HG03066 (cell line): ENCODE data around the gene METTL21C.

ENCODE experiments used
- ATAC-seq: cut with Tn5 transposase; IDR thresholded peaks from one replicate; pipeline ENCODE4 v1.9.1; 2021; ENCODE audit warnings: low read depth; ENCODE audit not compliant: unreplicated experiment

Gene METTL21C

DNA sequence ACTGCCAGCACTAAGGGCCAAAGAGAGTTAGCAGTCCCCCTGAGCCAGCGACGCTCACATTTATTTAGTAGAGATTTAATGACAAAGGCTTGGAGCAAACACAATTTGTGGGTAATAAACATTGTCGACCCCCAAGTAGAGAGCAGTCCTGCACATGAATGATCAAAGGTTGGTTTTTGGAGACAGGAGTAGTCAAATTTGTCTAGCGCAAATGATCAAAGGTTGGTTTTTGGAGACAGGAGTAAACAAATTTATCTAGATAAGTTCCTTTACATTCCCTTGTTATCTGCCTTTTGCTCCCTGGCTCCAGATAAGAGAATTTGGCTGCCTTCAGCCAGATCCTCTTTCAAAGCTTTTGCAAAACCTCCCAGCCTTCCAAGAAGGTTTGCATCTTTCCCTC lies 26.9 kb downstream of the METTL21C start:
- no peak for ATAC-seq

DNA sequence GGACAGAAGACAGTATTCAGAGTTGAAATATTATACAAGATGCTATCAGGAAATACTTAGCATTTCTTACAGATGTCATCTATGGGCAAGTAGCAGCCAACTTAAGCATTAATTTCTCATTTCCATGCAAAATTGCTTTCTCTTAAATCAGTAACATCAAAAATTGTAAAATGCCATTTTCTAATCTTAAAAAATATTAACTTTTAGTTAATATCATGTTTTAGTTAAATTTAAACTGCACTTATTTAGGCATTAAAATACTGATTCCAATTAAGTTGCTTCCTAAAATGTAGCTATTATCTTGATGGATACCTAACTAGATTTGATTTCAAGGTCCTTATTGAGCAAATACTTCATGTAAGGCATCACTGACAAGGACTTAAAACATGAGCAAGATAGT lies 27.8 kb downstream of the METTL21C start:
- ATAC-seq: no peak

DNA sequence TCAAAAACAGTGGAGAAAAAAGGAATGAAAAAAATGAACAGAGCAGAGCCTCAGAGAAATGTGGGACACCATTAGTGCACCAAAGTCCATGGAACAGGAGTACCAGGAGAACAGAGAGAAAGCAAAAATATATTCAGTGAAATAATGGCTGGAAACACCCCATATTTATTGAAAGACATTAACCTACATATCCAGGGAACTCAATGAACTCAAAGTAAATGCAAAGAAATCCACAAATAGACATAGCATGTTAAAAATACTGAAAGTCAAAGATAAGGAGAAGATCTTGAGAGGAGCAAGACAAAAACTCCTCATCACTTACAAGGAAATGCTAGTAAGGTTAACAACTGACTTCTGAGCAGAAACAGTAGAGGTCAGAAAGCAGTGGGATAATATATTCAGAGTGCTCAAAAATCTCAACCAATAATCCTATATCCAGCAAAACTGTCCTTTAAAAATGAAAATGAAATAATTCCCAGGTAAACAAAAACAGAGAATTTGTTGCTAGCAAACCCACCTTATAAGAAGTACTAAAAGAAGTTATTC lies 35.6 kb downstream of the METTL21C start:
- ATAC-seq: no peak

DNA sequence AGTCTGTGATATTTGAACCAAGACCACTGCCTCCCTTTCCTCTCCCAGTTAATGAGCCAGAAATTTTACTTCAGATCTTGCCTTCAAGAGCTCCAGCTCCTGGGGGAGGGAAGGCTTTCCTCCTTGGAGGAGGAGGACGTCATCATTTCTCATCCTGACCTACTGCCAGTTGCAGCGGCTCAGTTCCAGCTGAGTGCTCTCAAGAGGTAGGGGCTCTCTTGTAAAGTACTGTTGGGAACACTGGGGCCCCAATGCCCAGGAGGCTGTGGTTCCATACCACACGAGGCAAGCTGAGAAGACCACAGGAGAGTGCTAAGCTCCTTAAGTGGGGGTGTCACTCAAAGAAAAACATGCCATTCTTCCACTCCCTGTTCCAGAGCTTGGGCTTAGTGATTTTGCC lies 36.2 kb downstream of the METTL21C start:
- ATAC-seq: no peak

DNA sequence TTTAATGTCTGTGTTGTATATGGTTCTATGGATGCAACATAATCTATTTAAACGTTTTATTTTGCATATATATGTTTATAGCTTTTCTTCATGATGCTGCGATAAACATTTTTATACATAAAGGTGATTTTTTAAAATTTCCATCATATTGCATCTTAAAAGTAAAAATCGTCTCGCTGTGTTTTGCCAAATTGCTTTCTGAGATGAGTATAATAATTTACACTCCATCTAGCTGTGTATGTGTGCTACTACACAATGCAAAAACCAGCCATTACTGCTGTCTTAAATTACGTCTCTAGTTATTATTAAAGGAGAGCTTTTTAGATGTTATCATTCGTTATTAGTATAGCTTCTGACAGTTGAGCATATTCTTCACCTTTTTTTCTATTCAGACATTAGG lies 37.2 kb downstream of the METTL21C start:
- no peak for ATAC-seq

GRCh38 chr13:102654756-102655155 lies 40.1 kb downstream of the METTL21C start:
- no peak for ATAC-seq

DNA sequence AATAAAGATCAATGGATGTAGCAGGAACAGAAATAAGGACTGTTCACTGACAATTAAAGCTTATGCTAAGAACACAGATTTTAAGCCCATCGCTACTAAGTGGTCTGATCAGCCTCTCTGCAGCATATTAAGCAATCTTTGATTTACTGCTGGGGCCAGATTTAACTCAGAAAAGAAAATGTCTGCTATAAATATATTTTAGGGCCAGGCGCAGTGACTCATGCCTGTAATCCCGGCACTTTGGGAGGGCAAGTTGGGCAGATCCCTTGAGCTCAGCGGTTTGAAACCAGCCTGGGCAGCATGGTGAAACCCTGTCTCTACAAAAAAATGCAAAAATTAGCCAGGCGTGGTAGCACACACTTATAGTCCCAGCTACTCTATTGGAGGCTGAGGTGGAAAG lies 43.0 kb downstream of the METTL21C start:
- ATAC-seq: no peak

- no peak for ATAC-seq
Measured at GRCh38 chr13:102651392-102651791, 43.5 kb downstream of the METTL21C start.

DNA sequence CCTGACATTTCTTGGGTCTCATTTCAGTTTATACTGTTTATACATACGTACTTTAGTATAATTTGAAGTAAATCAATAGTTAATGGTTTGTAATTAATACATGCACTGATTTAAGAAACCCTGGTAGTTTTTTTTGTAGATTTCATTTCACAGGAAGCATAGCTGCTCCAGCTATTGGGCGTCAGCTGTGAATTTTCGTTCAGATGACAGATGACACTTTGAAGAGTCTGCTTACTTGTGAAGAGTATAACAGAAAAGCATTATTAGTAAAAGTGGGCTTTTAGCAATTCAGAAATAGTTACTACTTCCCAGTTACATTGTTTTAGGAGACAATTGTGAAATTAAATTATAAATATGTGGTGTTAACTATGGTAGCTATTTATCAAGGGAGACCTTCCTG lies 44.4 kb downstream of the METTL21C start:
- ATAC-seq: no peak

DNA sequence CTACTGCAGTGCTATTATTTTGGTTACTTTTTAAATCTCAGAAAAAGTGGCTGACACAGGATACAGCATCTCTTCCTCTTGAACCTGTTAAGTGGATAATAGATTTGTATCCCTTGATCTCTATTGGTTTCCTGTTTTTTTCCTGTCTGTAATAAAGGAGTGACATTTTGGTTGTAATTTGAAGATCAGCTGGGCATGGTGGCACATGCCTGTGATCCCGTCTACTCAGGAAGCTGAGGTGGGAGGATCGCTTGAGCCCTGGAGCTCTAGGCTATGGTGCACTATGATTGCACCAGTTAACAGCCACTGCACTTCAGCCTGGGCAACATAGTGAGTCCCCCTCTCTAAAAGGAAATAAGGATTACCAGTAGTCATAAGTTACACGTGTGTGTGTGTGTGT lies 46.8 kb downstream of the METTL21C start:
- no peak for ATAC-seq

GRCh38 chr13:102645701-102646100 lies 49.1 kb downstream of the METTL21C start:
- no peak for ATAC-seq

GRCh38 chr13:102643656-102644055 lies 51.2 kb downstream of the METTL21C start:
- no peak for ATAC-seq

DNA sequence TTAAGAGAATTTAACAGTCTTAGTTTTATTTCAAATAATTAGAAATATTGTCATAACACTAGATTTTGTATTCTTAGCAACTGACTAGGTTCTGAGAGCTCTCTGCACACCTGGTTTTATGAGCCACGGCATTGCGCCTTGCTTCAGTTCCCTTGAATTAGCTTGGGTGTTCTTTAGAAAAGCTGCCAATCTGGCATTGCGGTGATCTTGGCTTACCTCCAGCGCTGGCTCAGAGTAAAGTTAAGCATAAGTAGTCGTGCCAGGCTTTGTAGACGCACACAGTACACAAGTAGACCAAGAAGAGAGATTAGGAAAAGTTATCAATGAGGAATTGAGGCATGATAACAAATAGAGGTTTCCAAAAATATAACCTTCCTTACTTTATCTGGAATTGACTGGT lies 52.4 kb downstream of the METTL21C start:
- ATAC-seq: no peak

DNA sequence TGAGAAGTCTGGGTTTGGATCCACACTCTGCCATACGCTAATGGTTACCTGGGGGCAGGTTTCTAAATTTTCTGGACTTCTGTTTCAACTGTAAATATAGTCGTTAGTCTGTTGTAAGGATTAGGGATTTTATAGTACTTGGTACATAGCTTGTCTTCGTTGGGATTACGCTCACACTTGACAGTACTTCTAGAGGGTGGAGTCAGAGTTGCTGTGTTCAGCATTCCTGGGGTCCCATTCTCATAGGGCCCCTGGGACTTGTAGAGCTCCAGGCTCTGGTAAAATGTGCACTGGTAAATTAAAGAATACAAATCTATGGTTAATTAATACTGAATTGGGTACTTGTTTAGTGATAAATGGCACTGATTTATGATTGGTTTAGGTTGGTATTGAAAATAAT lies 52.8 kb downstream of the METTL21C start:
- no peak for ATAC-seq

DNA sequence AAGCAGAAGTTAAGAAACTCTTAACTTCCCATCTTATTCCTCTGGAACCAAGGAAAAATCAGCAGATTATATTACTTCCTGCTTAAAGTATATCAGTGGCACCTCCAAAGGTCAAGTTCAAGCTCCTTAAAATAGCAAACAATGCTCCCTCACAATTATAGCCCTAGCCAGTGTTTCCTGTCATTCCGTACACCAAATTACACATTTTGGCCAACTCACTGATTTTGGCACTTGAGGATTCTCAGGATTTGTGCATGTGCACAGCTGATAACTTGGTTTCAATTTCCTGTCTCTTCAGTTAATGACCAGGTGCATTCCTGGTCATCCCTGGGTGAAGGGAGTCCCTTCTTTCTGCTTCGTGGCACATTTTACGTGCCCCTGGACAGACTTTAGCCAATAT lies 56.1 kb downstream of the METTL21C start:
- no peak for ATAC-seq
